Measurements from ENCODE around the gene ARL17B.
"Not testable (repeated sequence)": the region's sequence is repeated elsewhere in the genome, so short reads cannot be mapped to it uniquely, and the experiment has no call there.

The ARL17B gene

GRCh38 chr17:46287587-46287986, 74.0 kb downstream of the ARL17B start:
- DNase-seq, result not testable (repeated sequence)

- DNase-seq, result peak; percentile 73
Measured at GRCh38 chr17:46286764-46287221, 74.8 kb downstream of the ARL17B start.

GRCh38 chr17:46285500-46285899, 76.1 kb downstream of the ARL17B start:
- DNase-seq, result not testable (repeated sequence)

GRCh38 chr17:46284467-46284866, 77.1 kb downstream of the ARL17B start:
- not testable (repeated sequence) for DNase-seq

GRCh38 chr17:46282635-46283034, 78.9 kb downstream of the ARL17B start:
- not testable (repeated sequence) for DNase-seq

- DNase-seq, result not testable (repeated sequence)
Measured at GRCh38 chr17:46281336-46281735, 80.2 kb downstream of the ARL17B start.

- not testable (repeated sequence) for DNase-seq
Measured at GRCh38 chr17:46276728-46277479, 84.7 kb downstream of the ARL17B start.

GRCh38 chr17:46274238-46274637, 87.3 kb downstream of the ARL17B start:
- DNase-seq, result no peak

- DNase-seq, result no peak
Measured at GRCh38 chr17:46273541-46274236, 87.9 kb downstream of the ARL17B start.

GRCh38 chr17:46270032-46270431, 91.5 kb downstream of the ARL17B start:
- DNase-seq, result no peak

GRCh38 chr17:46266656-46267544, 94.7 kb downstream of the ARL17B start:
- peak; percentile 87 for DNase-seq

GRCh38 chr17:46266063-46266655, 95.4 kb downstream of the ARL17B start:
- not testable (repeated sequence) for DNase-seq

- DNase-seq, result no peak
Measured at GRCh38 chr17:46264456-46265198, 96.9 kb downstream of the ARL17B start.

GRCh38 chr17:46262271-46262670, 99.3 kb downstream of the ARL17B start:
- DNase-seq, result no peak

- not testable (repeated sequence) for DNase-seq
Measured at GRCh38 chr17:46259845-46260661, 101.5 kb downstream of the ARL17B start.

GRCh38 chr17:46256369-46256768, 105.2 kb downstream of the ARL17B start:
- not testable (repeated sequence) for DNase-seq

- not testable (repeated sequence) for DNase-seq
Measured at GRCh38 chr17:46254215-46254614, 107.4 kb downstream of the ARL17B start.

GRCh38 chr17:46253722-46254121, 107.8 kb downstream of the ARL17B start:
- DNase-seq, result peak; percentile 84

GRCh38 chr17:46252804-46253203, 108.8 kb downstream of the ARL17B start:
- not testable (repeated sequence) for DNase-seq

GRCh38 chr17:46249153-46249552, 112.4 kb downstream of the ARL17B start:
- DNase-seq, result not testable (repeated sequence)

Data from CD4-positive, alpha-beta T cell treated with Interleukin-15 for 1 hour (primary cell).